Measurements from ENCODE around the gene PPP3R1. TPM values are rescaled to one million over a fixed set of nuclear protein-coding genes. Genes with fewer than 3 reads are reported as not detected.

PPP3R1 gene
- total and polyA plus RNA-seq, 2 donors (not counting 3 experiments of a cell fraction or from before 2014, with no cell fraction given) = 8.4 to 62.2 TPM

DNA sequence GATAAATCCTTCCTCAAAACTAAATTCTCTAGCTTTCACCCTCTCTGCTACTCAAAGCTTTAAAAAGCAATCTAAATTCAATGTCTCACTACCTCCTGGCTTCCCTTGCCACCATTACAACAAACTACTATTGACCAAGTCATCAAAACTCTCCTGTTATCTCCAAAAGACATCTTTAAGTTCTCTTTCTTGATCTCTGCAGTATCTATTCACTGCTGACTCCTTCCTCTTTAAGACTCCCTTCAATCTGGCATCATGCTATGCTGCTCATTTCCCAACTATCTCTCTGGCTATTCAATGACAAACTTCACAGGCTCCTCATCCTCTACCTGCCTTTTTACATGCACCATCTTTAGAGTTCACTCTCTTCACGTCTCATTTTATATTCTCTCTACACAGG lies 5.9 kb downstream of the PPP3R1 start:
- CTCF ChIA-PET = interaction anchor here (3.7 kb wide), 1 partner anchor 51 kb away, joined by 52 read pairs; no protein-coding TSS in a partner anchor
- Histone ChIP-seq H3K9ac (replicated peaks; ENCODE audit: extremely low read depth, insufficient read depth, low read length) (no peak overlapping the region), H3K27me3 (ENCODE audit: control insufficient read depth in 2 of 2, insufficient read depth in 2 of 2, low read length in 2 of 2) (no peaks in the 10 kb centered on the region), H3K9me3 (replicated peaks; ENCODE audit: control insufficient read depth, insufficient read depth, low read length) (no peaks in the 10 kb centered on the region), H3K4me1 (ENCODE audit: control insufficient read depth, extremely low read depth, insufficient read depth, low read length) (peaks cover 20% of the 10 kb centered on the region), H3K9me1 (replicated peaks; ENCODE audit: control insufficient read depth, extremely low read depth, insufficient read depth, low read length) (no peaks in the 10 kb centered on the region), H2AFZ (ENCODE audit: low read depth, low read length) (no peak overlapping the region), H3K79me2 (ENCODE audit: control insufficient read depth, insufficient read depth, low read length) (peaks cover 100% of the 10 kb centered on the region), H3K27ac (ENCODE audit: insufficient read depth, low read depth, low read length) (no peak overlapping the region), H3K36me3 (ENCODE audit: control insufficient read depth in 2 of 2, extremely low read depth in 1 of 2, insufficient read depth in 2 of 2, low read length in 2 of 2) (no peaks in the 10 kb centered on the region), H3K4me2 (ENCODE audit: insufficient read depth, low read length) (no peak overlapping the region), H3K4me3 (replicated peaks in 1 of 3; ENCODE audit: insufficient read depth in 1 of 3, low read depth in 1 of 3, low read length in 3 of 3) (no peak overlapping the region), H4K20me1 (replicated peaks; ENCODE audit: control insufficient read depth, extremely low read depth, insufficient read depth, low read length) (peaks cover 35% of the 10 kb centered on the region)
- TF ChIP-seq POLR2AphosphoS5 (IDR thresholded peaks at IDR 0.05; ENCODE audit: insufficient read depth, low read depth, low read length) = no peak
- TF ChIP-seq JUN (IDR thresholded peaks at IDR 0.05; ENCODE audit: borderline replicate concordance, insufficient read depth, insufficient read length, low read depth) = no peak
- no peak for TF ChIP-seq MAX (IDR thresholded peaks at IDR 0.05; ENCODE audit: insufficient read depth, insufficient read length)
- TF ChIP-seq, protein P1, sequence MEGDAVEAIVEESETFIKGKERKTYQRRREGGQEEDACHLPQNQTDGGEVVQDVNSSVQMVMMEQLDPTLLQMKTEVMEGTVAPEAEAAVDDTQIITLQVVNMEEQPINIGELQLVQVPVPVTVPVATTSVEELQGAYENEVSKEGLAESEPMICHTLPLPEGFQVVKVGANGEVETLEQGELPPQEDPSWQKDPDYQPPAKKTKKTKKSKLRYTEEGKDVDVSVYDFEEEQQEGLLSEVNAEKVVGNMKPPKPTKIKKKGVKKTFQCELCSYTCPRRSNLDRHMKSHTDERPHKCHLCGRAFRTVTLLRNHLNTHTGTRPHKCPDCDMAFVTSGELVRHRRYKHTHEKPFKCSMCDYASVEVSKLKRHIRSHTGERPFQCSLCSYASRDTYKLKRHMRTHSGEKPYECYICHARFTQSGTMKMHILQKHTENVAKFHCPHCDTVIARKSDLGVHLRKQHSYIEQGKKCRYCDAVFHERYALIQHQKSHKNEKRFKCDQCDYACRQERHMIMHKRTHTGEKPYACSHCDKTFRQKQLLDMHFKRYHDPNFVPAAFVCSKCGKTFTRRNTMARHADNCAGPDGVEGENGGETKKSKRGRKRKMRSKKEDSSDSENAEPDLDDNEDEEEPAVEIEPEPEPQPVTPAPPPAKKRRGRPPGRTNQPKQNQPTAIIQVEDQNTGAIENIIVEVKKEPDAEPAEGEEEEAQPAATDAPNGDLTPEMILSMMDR (IDR thresholded peaks at IDR 0.05; ENCODE audit: extremely low read depth in 1 of 2, insufficient read depth in 1 of 2, low read depth in 1 of 2, low read length in 2 of 2) = no peak
- no peak for TF ChIP-seq POLR2A (IDR thresholded peaks at IDR 0.05; ENCODE audit: low read depth, low read length)
- TF ChIP-seq GATA2 (IDR thresholded peaks at IDR 0.05; ENCODE audit: insufficient read depth, insufficient read length, low read depth, low read length) = no peak
- no peak for TF ChIP-seq EZH2 (IDR thresholded peaks at IDR 0.05; ENCODE audit: borderline replicate concordance, low read depth, low read length, severe bottlenecking)
- TF ChIP-seq FOS (IDR thresholded peaks at IDR 0.05; ENCODE audit: borderline replicate concordance, insufficient read depth, low read length) = no peak
- no peak for TF ChIP-seq MYC (IDR thresholded peaks at IDR 0.05; ENCODE audit: low read depth, low read length)
- DNase-seq (ENCODE audit: low read depth, low spot score) (no peak), FAIRE-seq (no peak)
- intact Hi-C loops (cut with micrococcal nuclease) = no loop called here
- no TSS peak for BruUV-seq (replicated peaks)
- POLR2A ChIA-PET = no interaction called here
- dilution Hi-C loops (cut with MboI; ENCODE audit: extremely low pct_ligation_motif_present, low sequenced_read_pairs) = no loop called here

Measured in endothelial cell of umbilical vein (primary cell).